ENCODE data around the gene ZNF804B.
A peak's percentile ranks its signal among the peaks of the same experiment; 100 is the strongest.

ZNF804B gene

DNA sequence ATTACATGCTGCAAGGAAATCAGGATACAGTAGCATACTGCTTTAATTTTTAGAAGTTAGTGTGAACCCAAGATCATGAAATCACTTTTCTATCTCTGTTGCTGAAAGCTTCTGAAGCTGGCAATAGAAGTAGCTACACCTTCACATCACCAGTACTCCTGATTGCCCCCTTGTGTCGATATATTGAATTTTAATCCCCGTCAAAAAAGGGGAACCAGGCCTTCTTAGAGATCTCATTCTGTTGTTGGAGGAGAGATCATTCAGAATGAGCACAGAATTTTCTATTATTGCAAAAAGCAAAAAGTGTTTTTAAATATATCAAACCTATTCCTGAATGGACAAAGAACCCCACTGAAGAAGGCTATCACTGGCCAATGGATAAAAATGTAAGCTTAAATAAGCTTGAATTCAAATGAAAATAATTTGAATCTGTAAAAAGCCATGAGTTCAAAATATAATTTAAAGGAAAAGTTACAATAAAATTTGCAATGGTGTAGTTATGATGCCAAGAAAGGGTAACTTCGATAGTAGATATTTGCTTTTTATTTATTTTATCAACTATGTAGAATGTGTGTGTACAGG lies 75.7 kb downstream of the ZNF804B start:
- Histone ChIP-seq H3K9me3 (ENCODE audit: insufficient read depth, low read depth, low read length) (no peaks in the 10 kb centered on the region), H3K79me2 (ENCODE audit: control insufficient read depth, insufficient read depth, low read length, poor library complexity) (no peaks in the 10 kb centered on the region), H3K4me1 (ENCODE audit: control insufficient read depth in 1 of 2, insufficient read depth in 2 of 2, low read length in 2 of 2) (no peaks in the 10 kb centered on the region), H3K18ac (ENCODE audit: low read length) (no peak overlapping the region), H2AK5ac (ENCODE audit: low read length) (no peak overlapping the region), H3K9ac (ENCODE audit: low read length) (no peak overlapping the region), H3K27ac (ENCODE audit: low read depth, low read length) (no peak overlapping the region), H2AFZ (ENCODE audit: insufficient read depth, low read length, poor library complexity) (no peak overlapping the region), H2BK12ac (ENCODE audit: low read length) (no peak overlapping the region), H4K12ac (ENCODE audit: low read depth, low read length) (no peak overlapping the region), H3K27me3 (ENCODE audit: insufficient read depth, low read length) (no peaks in the 10 kb centered on the region), H4K91ac (ENCODE audit: low read depth, low read length) (no peak overlapping the region), H4K8ac (ENCODE audit: low read depth, low read length) (no peak overlapping the region), H3K14ac (ENCODE audit: low read length) (no peak overlapping the region), H3K4ac (ENCODE audit: low read depth, low read length) (no peak overlapping the region), H3K36me3 (ENCODE audit: control insufficient read depth in 1 of 2, insufficient read depth in 2 of 2, low read length in 2 of 2) (no peaks in the 10 kb centered on the region), H3K4me2 (ENCODE audit: low read length) (no peak overlapping the region), H3K79me1 (ENCODE audit: low read length) (no peaks in the 10 kb centered on the region), H3K23ac (ENCODE audit: low read length) (no peak overlapping the region), H2BK120ac (ENCODE audit: insufficient read depth, low read length, poor library complexity) (no peak overlapping the region), H3K4me3 (ENCODE audit: low read depth, low read length) (no peak overlapping the region), H2BK5ac (ENCODE audit: low read depth, low read length, poor library complexity) (no peak overlapping the region)
- no CpG with 5 or more reads among the region's 3 CpGs for WGBS (ENCODE audit: extremely low coverage, insufficient coverage, insufficient read length)
- peak in 1 of 2 donors; percentile 45 for DNase-seq

GRCh38 chr7:88842201-88842600 lies 82.7 kb downstream of the ZNF804B start:
- Histone ChIP-seq H3K14ac (ENCODE audit: low read length) (no peak overlapping the region), H3K9me3 (ENCODE audit: insufficient read depth, low read depth, low read length) (no peaks in the 10 kb centered on the region), H2BK5ac (ENCODE audit: low read depth, low read length, poor library complexity) (no peak overlapping the region), H3K79me2 (ENCODE audit: control insufficient read depth, insufficient read depth, low read length, poor library complexity) (no peaks in the 10 kb centered on the region), H4K8ac (ENCODE audit: low read depth, low read length) (no peak overlapping the region), H3K18ac (ENCODE audit: low read length) (no peak overlapping the region), H3K4me3 (ENCODE audit: low read depth, low read length) (no peak overlapping the region), H3K79me1 (ENCODE audit: low read length) (no peaks in the 10 kb centered on the region), H3K23ac (ENCODE audit: low read length) (no peak overlapping the region), H2AK5ac (ENCODE audit: low read length) (no peak overlapping the region), H2AFZ (ENCODE audit: insufficient read depth, low read length, poor library complexity) (no peak overlapping the region), H3K4me2 (ENCODE audit: low read length) (no peak overlapping the region), H3K27me3 (ENCODE audit: insufficient read depth, low read length) (no peaks in the 10 kb centered on the region), H3K36me3 (ENCODE audit: control insufficient read depth in 1 of 2, insufficient read depth in 2 of 2, low read length in 2 of 2) (no peaks in the 10 kb centered on the region), H2BK120ac (ENCODE audit: insufficient read depth, low read length, poor library complexity) (no peak overlapping the region), H2BK12ac (ENCODE audit: low read length) (no peak overlapping the region), H3K27ac (ENCODE audit: low read depth, low read length) (no peak overlapping the region), H3K4me1 (ENCODE audit: control insufficient read depth in 1 of 2, insufficient read depth in 2 of 2, low read length in 2 of 2) (no peaks in the 10 kb centered on the region), H3K4ac (ENCODE audit: low read depth, low read length) (no peak overlapping the region), H3K9ac (ENCODE audit: low read length) (no peak overlapping the region), H4K91ac (ENCODE audit: low read depth, low read length) (no peak overlapping the region), H4K12ac (ENCODE audit: low read depth, low read length) (no peak overlapping the region)
- DNase-seq = no peak

GRCh38 chr7:88845091-88845490 lies 85.6 kb downstream of the ZNF804B start:
- H2BK12ac ChIP-seq (ENCODE audit: low read length) = no peak overlapping the region
- no peak overlapping the region for H3K4me2 ChIP-seq (ENCODE audit: low read length)
- no peak overlapping the region for H2AK5ac ChIP-seq (ENCODE audit: low read length)
- no peak overlapping the region for H4K12ac ChIP-seq (ENCODE audit: low read depth, low read length)
- H3K9ac ChIP-seq (ENCODE audit: low read length) = no peak overlapping the region
- no peak overlapping the region for H3K4ac ChIP-seq (ENCODE audit: low read depth, low read length)
- no peak overlapping the region for H3K23ac ChIP-seq (ENCODE audit: low read length)
- H2BK120ac ChIP-seq (ENCODE audit: insufficient read depth, low read length, poor library complexity) = no peak overlapping the region
- H2BK5ac ChIP-seq (ENCODE audit: low read depth, low read length, poor library complexity) = no peak overlapping the region
- no peak for DNase-seq
- H3K79me2 ChIP-seq (ENCODE audit: control insufficient read depth, insufficient read depth, low read length, poor library complexity) = no peaks in the 10 kb centered on the region
- H3K36me3 ChIP-seq (ENCODE audit: control insufficient read depth in 1 of 2, insufficient read depth in 2 of 2, low read length in 2 of 2) = no peaks in the 10 kb centered on the region
- no peak overlapping the region for H2AFZ ChIP-seq (ENCODE audit: insufficient read depth, low read length, poor library complexity)
- no peaks in the 10 kb centered on the region for H3K4me1 ChIP-seq (ENCODE audit: control insufficient read depth in 1 of 2, insufficient read depth in 2 of 2, low read length in 2 of 2)
- no CpG with 5 or more reads among the region's 12 CpGs for WGBS (ENCODE audit: extremely low coverage, insufficient coverage, insufficient read length)
- H3K4me3 ChIP-seq (ENCODE audit: low read depth, low read length) = no peak overlapping the region
- H3K79me1 ChIP-seq (ENCODE audit: low read length) = no peaks in the 10 kb centered on the region
- H3K27ac ChIP-seq (ENCODE audit: low read depth, low read length) = no peak overlapping the region
- H3K18ac ChIP-seq (ENCODE audit: low read length) = no peak overlapping the region
- no peak overlapping the region for H4K91ac ChIP-seq (ENCODE audit: low read depth, low read length)
- no peaks in the 10 kb centered on the region for H3K27me3 ChIP-seq (ENCODE audit: insufficient read depth, low read length)
- no peak overlapping the region for H3K14ac ChIP-seq (ENCODE audit: low read length)
- H4K8ac ChIP-seq (ENCODE audit: low read depth, low read length) = no peak overlapping the region
- no peaks in the 10 kb centered on the region for H3K9me3 ChIP-seq (ENCODE audit: insufficient read depth, low read depth, low read length)

DNA sequence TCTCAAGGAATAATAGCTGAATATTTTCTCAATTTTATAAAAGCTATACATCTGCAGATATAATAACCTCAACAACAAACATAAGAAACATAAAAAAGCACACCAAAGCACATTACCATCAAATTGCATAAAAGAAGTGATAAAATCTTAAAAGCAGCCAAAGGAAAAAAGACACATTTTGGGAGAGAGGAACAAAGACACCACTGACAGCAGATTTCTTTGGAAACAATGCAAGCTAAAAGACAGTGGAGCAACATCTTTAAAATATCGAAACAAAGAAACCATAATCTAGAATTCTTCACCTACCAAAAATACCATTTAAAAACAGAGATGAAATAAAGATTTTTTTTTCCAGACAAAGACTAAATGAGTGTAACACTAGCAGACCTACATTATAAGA lies 91.7 kb downstream of the ZNF804B start:
- H3K4me2 ChIP-seq (ENCODE audit: low read length) = no peak overlapping the region
- no peak overlapping the region for H4K8ac ChIP-seq (ENCODE audit: low read depth, low read length)
- no peak overlapping the region for H3K18ac ChIP-seq (ENCODE audit: low read length)
- H3K23ac ChIP-seq (ENCODE audit: low read length) = no peak overlapping the region
- no peaks in the 10 kb centered on the region for H3K36me3 ChIP-seq (ENCODE audit: control insufficient read depth in 1 of 2, insufficient read depth in 2 of 2, low read length in 2 of 2)
- no peaks in the 10 kb centered on the region for H3K4me1 ChIP-seq (ENCODE audit: control insufficient read depth in 1 of 2, insufficient read depth in 2 of 2, low read length in 2 of 2)
- no peak overlapping the region for H3K27ac ChIP-seq (ENCODE audit: low read depth, low read length)
- H2BK12ac ChIP-seq (ENCODE audit: low read length) = no peak overlapping the region
- H3K27me3 ChIP-seq (ENCODE audit: insufficient read depth, low read length) = no peaks in the 10 kb centered on the region
- no peaks in the 10 kb centered on the region for H3K79me1 ChIP-seq (ENCODE audit: low read length)
- WGBS (ENCODE audit: extremely low coverage, insufficient coverage, insufficient read length) = no CpG with 5 or more reads among the region's 1 CpG
- H4K91ac ChIP-seq (ENCODE audit: low read depth, low read length) = no peak overlapping the region
- no peak overlapping the region for H3K4ac ChIP-seq (ENCODE audit: low read depth, low read length)
- H2BK5ac ChIP-seq (ENCODE audit: low read depth, low read length, poor library complexity) = no peak overlapping the region
- DNase-seq = no peak
- no peak overlapping the region for H3K14ac ChIP-seq (ENCODE audit: low read length)
- no peak overlapping the region for H2BK120ac ChIP-seq (ENCODE audit: insufficient read depth, low read length, poor library complexity)
- H3K4me3 ChIP-seq (ENCODE audit: low read depth, low read length) = no peak overlapping the region
- no peaks in the 10 kb centered on the region for H3K9me3 ChIP-seq (ENCODE audit: insufficient read depth, low read depth, low read length)
- H3K9ac ChIP-seq (ENCODE audit: low read length) = no peak overlapping the region
- no peaks in the 10 kb centered on the region for H3K79me2 ChIP-seq (ENCODE audit: control insufficient read depth, insufficient read depth, low read length, poor library complexity)
- no peak overlapping the region for H2AK5ac ChIP-seq (ENCODE audit: low read length)
- no peak overlapping the region for H2AFZ ChIP-seq (ENCODE audit: insufficient read depth, low read length, poor library complexity)
- no peak overlapping the region for H4K12ac ChIP-seq (ENCODE audit: low read depth, low read length)
